ENCODE measurements around the gene SEMA7A.

DNA sequence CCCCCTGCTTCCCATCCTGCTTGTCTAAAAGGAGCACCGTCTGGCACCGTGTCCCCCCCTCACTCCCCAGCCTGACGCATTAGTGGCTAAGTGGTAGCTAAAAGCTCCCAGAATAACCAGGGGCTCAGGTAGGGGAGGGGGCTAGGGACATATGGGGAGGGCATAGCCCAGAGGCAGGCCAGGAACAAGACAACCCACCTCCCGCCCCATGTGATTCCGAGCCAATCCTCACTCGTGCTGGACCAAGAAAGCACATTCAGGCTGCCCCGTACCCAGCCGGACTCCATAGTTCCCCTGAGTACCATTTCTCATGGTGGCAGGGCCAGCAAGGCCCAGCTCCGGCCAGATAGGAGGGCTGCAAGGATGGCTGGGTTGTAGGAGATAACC is 11.5 kb downstream of the SEMA7A start:
- TF ChIP-seq, protein P1, sequence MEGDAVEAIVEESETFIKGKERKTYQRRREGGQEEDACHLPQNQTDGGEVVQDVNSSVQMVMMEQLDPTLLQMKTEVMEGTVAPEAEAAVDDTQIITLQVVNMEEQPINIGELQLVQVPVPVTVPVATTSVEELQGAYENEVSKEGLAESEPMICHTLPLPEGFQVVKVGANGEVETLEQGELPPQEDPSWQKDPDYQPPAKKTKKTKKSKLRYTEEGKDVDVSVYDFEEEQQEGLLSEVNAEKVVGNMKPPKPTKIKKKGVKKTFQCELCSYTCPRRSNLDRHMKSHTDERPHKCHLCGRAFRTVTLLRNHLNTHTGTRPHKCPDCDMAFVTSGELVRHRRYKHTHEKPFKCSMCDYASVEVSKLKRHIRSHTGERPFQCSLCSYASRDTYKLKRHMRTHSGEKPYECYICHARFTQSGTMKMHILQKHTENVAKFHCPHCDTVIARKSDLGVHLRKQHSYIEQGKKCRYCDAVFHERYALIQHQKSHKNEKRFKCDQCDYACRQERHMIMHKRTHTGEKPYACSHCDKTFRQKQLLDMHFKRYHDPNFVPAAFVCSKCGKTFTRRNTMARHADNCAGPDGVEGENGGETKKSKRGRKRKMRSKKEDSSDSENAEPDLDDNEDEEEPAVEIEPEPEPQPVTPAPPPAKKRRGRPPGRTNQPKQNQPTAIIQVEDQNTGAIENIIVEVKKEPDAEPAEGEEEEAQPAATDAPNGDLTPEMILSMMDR (IDR thresholded peaks at IDR 0.05; ENCODE audit: low read depth, low read length), result no peak
- TF ChIP-seq, protein P2, sequence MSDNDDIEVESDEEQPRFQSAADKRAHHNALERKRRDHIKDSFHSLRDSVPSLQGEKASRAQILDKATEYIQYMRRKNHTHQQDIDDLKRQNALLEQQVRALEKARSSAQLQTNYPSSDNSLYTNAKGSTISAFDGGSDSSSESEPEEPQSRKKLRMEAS (IDR thresholded peaks at IDR 0.05; ENCODE audit: low read depth, low read length), result no peak
- TF ChIP-seq POLR2A (IDR thresholded peaks at IDR 0.05; ENCODE audit: extremely low read depth, insufficient read length) (no peak), MYC (IDR thresholded peaks at IDR 0.05; ENCODE audit: low read depth, low read length) (no peak)
